OCI-LY7 (cell line): Measurements from ENCODE around the gene TSPO. TPM values are rescaled to one million over a fixed set of nuclear protein-coding genes. Genes with fewer than 3 reads are reported as not detected.

ENCODE experiments used
- BruUV-seq: library from RNA; stranded (reverse); fragments of 400-500 nt; replicated peaks from 2 replicates; lab custom pipeline; 2021; lab: Mats Ljungman, UMichigan
- CTCF ChIA-PET: fragments of 300-600 bp; sonication (Branson Sonifier 250); formaldehyde crosslinking; loops from one replicate; lab custom pipeline; 2022; ENCODE audit warnings: antibody characterized with exemption; ENCODE audit not compliant: unreplicated experiment; lab: Charles Lee
- POLR2A ChIA-PET: fragments of 300-600 bp; sonication (Branson Sonifier 250); formaldehyde crosslinking; loops from one replicate; lab custom pipeline; 2022; ENCODE audit warnings: antibody characterized with exemption; lab: Charles Lee
- DNase-seq: peaks from one replicate; pipeline ENCODE4 v3.0.0-alpha.2; 2015; ENCODE audit warnings: low spot score
- H2AFZ ChIP-seq: fragments of 200-600 bp; sonication (generic), shearing (Covaris generic); 2 replicates; pipeline ENCODE4 v1.6.1; 2014; ENCODE audit warnings: mild to moderate bottlenecking, antibody characterized with exemption, low read length, moderate library complexity
- H3K27ac ChIP-seq: fragments of 200-600 bp; sonication (generic); 2 replicates; pipeline ENCODE4 v1.5.1; 2014; ENCODE audit warnings: mixed run types, low read depth, mild to moderate bottlenecking, moderate library complexity, low read length, inconsistent platforms; ENCODE audit not compliant: poor library complexity, severe bottlenecking
- H3K36me3 ChIP-seq: fragments of 200-600 bp; sonication (generic); 2 replicates; pipeline ENCODE4 v1.6.1; 2014; ENCODE audit warnings: mild to moderate bottlenecking, antibody characterized with exemption, low read length, moderate library complexity, mixed read lengths; ENCODE audit not compliant: insufficient read depth
- H3K4me1 ChIP-seq: fragments of 200-600 bp; sonication (generic); 2 replicates; pipeline ENCODE4 v1.5.1; 2014; ENCODE audit warnings: mild to moderate bottlenecking, low read length; ENCODE audit not compliant: insufficient read depth, poor library complexity, severe bottlenecking
- H3K4me2 ChIP-seq: fragments of 200-600 bp; sonication (generic); 2 replicates; pipeline ENCODE4 v1.6.1; 2014; ENCODE audit warnings: mild to moderate bottlenecking, low read length
- H3K4me3 ChIP-seq: fragments of 200-600 bp; sonication (generic); 2 replicates; pipeline ENCODE4 v1.5.1; 2014; ENCODE audit warnings: mild to moderate bottlenecking, low read depth, low read length; ENCODE audit not compliant: poor library complexity, severe bottlenecking
- H3K79me2 ChIP-seq: fragments of 200-600 bp; sonication (generic); 2 replicates; pipeline ENCODE4 v1.6.1; 2016; ENCODE audit warnings: low read depth, mild to moderate bottlenecking, low read length, moderate library complexity, mixed read lengths; ENCODE audit not compliant: insufficient read depth
- H3K9me2 ChIP-seq: fragments of 200-600 bp; sonication (generic); 2 replicates; pipeline ENCODE4 v1.6.1; 2016; ENCODE audit warnings: mild to moderate bottlenecking, low read length, mixed read lengths; ENCODE audit not compliant: insufficient read depth
- H3K9me3 ChIP-seq: fragments of 200-600 bp; sonication (generic); 2 replicates; pipeline ENCODE4 v1.6.1; 2014; ENCODE audit warnings: mild to moderate bottlenecking, mixed run types, low read length, mixed read lengths
- H4K20me1 ChIP-seq: fragments of 200-600 bp; sonication (generic); 2 replicates; pipeline ENCODE4 v1.6.1; 2014; ENCODE audit warnings: mild to moderate bottlenecking, antibody characterized with exemption, low read length, moderate library complexity, mixed read lengths; ENCODE audit not compliant: insufficient read depth
- CTCF ChIP-seq: fragments of 200-600 bp; sonication (generic); conservative IDR thresholded peaks from 2 replicates; pipeline ENCODE4 v1.5.1; 2014; ENCODE audit warnings: mild to moderate bottlenecking, antibody characterized with exemption, low read length, moderate library complexity, mixed read lengths
- EZH2phosphoT487 ChIP-seq: fragments of 200-600 bp; sonication (generic); IDR thresholded peaks from 2 replicates; pipeline ENCODE4 v1.6.1; 2018; ENCODE audit warnings: low read depth, borderline replicate concordance, mild to moderate bottlenecking, mixed run types, antibody characterized with exemption, low read length, moderate library complexity, mixed read lengths
- intact Hi-C: fragments of 100-400 bp; cut with micrococcal nuclease; formaldehyde crosslinking; loops from one replicate; pipeline ENCODE4 v1.10.0; 2022; ENCODE audit not compliant: unreplicated experiment
- total RNA-seq, 2 experiments: library from RNA; depleted of rRNA in 1 of 2; stranded (reverse); fragments of >200 nt in 1 of 2; shearing (Covaris generic) in 1 of 2; gene quantifications; 2 replicates each; pipeline ENCODE4 v1.2.3, GENCODE V29; 2014 to 2022

The TSPO gene
- total RNA-seq, 2 experiments from 2014 or later = 47.1 to 69.9 TPM

- H3K79me2 ChIP-seq = no peaks in the 10 kb centered on the region
- no peaks in the 10 kb centered on the region for H4K20me1 ChIP-seq
- POLR2A ChIA-PET = no interaction called here
- no peak overlapping the region for H2AFZ ChIP-seq
- intact Hi-C loops = no loop called here
- BruUV-seq = no TSS peak
- H3K9me2 ChIP-seq = no peaks in the 10 kb centered on the region
- peaks cover 38% of the 10 kb centered on the region for H3K36me3 ChIP-seq
- H3K4me2 ChIP-seq = no peak overlapping the region
- no peak overlapping the region for H3K27ac ChIP-seq
- CTCF ChIA-PET = no interaction called here
- no peak for DNase-seq
- H3K4me1 ChIP-seq = no peaks in the 10 kb centered on the region
- no peak overlapping the region for H3K4me3 ChIP-seq
- TF ChIP-seq EZH2phosphoT487 (no peak), CTCF (no peak)
- H3K9me3 ChIP-seq = no peaks in the 10 kb centered on the region
These were observed 15.0 kb downstream of the TSPO start for GRCh38 chr22:43166132-43166930.

- POLR2A ChIA-PET = no interaction called here
- intact Hi-C loops = no loop called here
- BruUV-seq = TSS peak; percentile 89
- Histone ChIP-seq H2AFZ (no peak overlapping the region), H3K4me3 (no peak overlapping the region), H3K9me3 (no peaks in the 10 kb centered on the region), H4K20me1 (no peaks in the 10 kb centered on the region), H3K4me2 (no peak overlapping the region), H3K4me1 (no peaks in the 10 kb centered on the region), H3K9me2 (no peaks in the 10 kb centered on the region), H3K27ac (no peak overlapping the region), H3K79me2 (no peaks in the 10 kb centered on the region), H3K36me3 (peaks cover 46% of the 10 kb centered on the region)
- no peak for DNase-seq
- TF ChIP-seq EZH2phosphoT487 = no peak
- TF ChIP-seq CTCF = no peak
- CTCF ChIA-PET = no interaction called here
These were observed 15.7 kb downstream of the TSPO start for GRCh38 chr22:43167001-43167589.
